Right lobe of liver (tissue), 4 donors: ENCODE results near the gene SORL1.

Experiments
- CTCF ChIP-seq, 4 donors: fragments of 200-600 bp in 3 of 4; fragments of 450-650 bp in 1 of 4; IDR thresholded peaks; one replicate each; pipeline versions ENCODE4 v1.5.1 to v1.8.0; 2016 to 2022; ENCODE audit warnings: antibody characterized with exemption in 4 of 4, mild to moderate bottlenecking in 2 of 4
- POLR2A ChIP-seq: fragments of 450-650 bp; IDR thresholded peaks from one replicate; pipeline ENCODE4 v1.6.1; 2017; ENCODE audit warnings: antibody characterized with exemption, mild to moderate bottlenecking
- donor health status: DM: no; HTN: no; CAD: no.
- donor health status: DM: no; HTN: no; CAD: no.
- donor health status: DM: no; HTN: yes; CAD: no.

- TF ChIP-seq CTCF (IDR thresholded peaks at IDR 0.05) (peak in 2 of 4 donors; percentile 17 to 19), POLR2A (no peak)
Observed at GRCh38 chr11:121652971-121653370, 200.9 kb downstream of the SORL1 start.
